GM12872 (cell line): Measurements from ENCODE around the gene MEG3.

Experiments used
- CTCF ChIP-seq: IDR thresholded peaks from 3 replicates; pipeline ENCODE4 v1.5.1; 2011; ENCODE audit warnings: low read depth, mild to moderate bottlenecking, low read length, moderate library complexity; ENCODE audit not compliant: insufficient read depth

Gene MEG3

GRCh38 chr14:100780246-100780645 lies 45.7 kb upstream of the MEG3 start:
- TF ChIP-seq CTCF = no peak

GRCh38 chr14:100780646-100781355 lies 45.1 kb upstream of the MEG3 start:
- no peak for TF ChIP-seq CTCF

GRCh38 chr14:100781952-100782351 lies 44.0 kb upstream of the MEG3 start:
- no peak for TF ChIP-seq CTCF

GRCh38 chr14:100782516-100783320 lies 43.2 kb upstream of the MEG3 start:
- TF ChIP-seq CTCF = no peak

- no peak for TF ChIP-seq CTCF
Measured at GRCh38 chr14:100783630-100784370, 42.1 kb upstream of the MEG3 start.

- no peak for TF ChIP-seq CTCF
Measured at GRCh38 chr14:100784523-100785337, 41.2 kb upstream of the MEG3 start.

GRCh38 chr14:100785338-100785615 lies 40.6 kb upstream of the MEG3 start:
- TF ChIP-seq CTCF = no peak
